ENCODE results near the gene PPP1CA.

The PPP1CA gene

DNA sequence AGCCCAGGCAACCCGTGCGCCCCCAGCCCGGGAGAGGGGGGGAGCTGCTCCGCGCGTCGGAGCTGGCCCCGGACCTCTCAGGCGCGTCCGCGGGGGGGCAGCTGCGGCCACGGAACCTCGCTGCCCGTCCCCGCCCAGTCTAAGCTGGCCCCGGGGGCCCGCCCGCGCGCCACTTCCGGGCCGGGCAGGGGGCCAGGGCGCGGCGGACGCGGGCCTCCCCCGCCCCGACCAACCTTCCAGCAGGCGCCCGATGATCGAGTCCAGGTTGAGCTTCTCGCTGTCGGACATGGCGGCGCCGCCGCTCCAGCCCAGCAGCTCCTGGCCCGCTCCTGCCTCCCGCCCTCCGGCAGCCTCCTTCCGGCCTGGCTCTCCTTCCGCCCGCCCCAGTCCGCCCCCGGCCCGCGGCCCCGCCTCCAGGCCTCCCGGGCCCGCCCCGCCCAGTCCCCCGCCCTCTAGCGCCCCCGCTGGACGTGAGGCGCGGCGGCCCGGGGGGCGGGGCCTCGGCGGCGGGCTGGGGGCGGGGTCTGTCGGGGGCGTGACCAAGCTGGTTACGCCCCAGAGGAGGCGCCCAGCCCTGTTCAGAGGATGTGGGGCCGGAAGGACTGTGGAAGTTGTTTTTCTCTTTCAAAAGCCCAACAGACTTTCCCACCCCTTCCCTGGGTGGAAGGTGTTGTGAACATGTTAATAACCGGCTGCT lies at the start of gene PPP1CA:
PPP1CA (minus strand) TSS at position 364 of the 697 bp plus-strand sequence; CDS start at position 288, 76 bp downstream.
- DNase-seq = peak; percentile 88

DNA sequence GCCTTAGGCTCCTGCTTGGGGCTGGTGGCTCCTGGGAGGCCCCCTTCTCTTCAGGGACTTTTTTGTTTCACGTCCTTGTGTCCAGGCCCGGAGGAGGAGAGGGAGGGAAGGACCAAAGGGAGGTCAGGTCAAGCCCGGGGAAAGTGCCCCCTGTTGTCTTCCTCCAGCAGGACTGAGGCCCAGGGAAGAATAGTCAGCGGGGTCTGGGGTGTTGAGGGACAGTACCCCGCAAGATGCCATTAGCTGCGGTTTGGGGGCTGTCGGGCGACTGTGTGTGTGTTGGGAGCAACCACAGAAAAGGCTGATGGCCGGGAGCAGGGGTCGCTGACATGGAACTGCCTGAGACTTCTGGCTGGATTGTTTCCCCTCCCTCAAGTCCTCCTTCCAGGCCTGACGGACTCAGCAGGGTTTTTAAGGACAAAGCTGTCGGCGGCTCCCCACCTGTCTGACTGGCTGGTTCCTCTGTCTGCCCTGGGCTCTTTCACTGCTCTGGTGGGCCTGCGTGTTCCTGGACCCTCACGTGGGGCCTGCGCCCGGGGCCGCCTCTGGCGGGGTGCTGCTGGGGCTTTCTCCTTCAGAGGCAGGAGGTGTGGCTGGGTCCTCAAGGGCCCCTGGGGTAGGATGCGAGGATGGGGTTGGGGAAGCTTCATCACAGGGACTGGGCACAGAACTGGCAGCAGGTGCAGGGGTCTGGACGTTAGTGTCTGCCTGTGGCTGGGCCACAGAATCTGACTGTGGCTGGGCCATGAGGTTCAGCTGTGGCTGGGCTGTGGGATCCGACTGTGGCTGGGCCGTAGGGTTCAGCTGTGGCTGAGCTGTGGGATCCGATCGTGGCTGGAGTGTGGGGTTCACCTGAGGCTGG lies 49.4 kb upstream of the PPP1CA start:
- DNase-seq = no peak

DNA sequence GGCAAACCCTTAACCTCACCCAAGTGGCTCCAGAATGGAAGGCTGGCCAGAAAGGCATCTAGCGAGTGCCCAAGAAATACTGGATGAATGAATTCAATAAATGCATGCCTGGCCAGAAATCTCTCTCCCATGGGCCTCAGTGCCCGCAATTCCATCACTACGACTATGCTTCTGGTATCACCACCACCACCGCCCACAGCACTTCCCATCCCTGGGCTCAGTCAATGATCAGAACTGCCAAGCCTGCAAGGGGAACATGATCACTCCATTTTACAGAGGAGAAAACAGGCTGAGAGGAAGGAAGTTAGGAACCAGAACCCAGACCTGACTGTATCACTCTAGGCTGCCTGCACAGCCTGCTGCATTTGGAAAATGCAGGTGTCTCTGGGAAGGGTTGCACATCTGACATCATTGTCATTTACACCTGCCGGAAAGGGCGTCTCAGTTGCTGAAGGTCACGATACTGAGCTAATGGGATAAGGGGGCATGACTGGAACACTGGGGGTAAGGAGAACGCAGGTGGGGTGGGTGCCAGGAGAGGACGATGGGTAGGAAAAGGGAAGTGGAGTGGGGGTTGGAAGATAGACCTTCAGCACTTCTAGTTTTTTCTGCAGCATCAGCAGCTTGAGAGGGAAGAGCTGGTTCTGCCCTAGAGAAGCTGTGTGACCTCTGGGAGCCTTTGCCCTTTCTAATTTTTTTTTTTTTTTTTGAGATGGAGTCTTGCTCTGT lies 47.6 kb upstream of the PPP1CA start:
- DNase-seq = no peak

DNA sequence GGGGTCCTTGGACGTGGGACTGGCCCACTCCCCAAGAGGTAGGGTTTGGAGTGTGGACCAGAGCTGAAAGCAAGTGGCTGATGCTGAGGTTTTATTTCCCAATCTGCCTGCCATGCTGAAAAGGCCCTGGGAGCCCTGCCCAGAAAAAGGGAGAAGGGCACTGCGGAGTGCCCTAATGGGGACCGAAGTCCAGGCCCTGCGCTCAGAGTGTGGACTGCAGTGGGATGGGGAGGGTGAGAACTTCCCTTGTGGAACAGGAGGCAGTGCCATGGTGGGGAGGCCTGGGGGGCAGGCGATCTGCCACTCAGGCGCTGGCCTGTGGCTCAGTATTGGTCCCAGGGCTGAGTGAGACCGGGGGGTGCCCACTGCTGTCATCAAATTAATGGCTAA lies 46.6 kb upstream of the PPP1CA start:
- DNase-seq = no peak

DNA sequence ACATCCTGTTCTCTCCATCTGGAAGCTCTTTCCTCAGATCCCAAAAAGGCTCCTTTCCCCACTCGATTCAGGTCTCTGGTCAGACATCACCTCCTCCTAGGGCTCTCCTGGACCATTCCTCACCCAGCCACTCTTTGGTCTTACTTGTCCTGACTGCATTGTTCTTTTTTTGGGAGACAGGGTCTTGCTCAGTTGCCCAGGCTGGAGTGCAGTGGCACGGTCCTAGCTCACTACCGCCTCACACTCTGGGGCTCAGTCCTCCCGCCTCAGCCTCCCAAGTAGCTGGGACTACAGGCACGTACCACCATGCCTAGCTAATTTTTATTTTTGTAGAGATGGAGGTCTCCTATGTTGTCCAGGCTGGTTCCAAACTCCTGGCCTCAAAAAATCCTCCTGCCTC lies 43.9 kb upstream of the PPP1CA start:
- DNase-seq = no peak

DNA sequence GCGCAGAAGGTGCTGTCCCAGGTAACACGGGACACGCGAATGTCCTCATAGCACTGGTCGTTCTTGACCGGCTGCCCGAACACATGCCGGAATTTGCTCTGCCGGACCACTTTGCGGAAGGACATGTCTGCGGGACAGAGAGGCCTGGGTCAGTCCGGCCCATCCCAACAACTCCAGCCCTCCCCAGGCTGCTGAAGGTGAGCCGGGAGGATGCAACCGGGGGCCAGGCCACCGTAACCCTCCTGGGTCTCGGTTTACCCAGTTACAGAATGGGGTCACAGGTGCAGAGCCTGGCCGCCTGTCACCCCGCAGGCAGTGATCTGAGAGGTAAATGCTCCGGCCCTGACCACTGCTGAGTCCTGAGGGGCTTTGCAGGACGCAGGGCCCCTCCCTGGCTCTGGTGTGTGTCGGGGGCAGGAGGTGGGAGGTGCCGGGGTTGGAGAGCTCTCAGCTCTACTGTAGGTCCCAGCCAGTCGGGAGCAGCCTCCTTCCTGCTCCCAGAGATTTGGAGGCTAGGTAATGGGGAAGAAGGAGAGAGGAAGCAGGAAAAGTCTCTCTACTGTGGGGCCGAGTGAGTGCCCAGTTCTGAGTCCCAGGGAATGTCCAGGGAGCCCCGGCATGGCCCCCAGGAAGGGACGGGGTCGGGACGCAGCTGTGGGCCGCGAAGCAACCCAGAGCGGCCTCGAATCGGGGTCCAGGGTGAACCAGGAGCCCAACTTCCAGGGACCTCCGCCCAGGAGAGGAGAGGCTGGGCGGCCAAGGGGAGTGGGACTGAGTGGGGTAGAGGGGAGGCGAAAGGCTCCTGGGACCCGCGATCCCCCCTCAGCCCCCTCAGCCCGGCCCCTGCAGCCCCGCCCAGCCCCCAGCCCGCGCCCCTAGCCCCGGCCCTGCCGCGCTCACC lies 41.1 kb upstream of the PPP1CA start:
- no peak for DNase-seq

DNA sequence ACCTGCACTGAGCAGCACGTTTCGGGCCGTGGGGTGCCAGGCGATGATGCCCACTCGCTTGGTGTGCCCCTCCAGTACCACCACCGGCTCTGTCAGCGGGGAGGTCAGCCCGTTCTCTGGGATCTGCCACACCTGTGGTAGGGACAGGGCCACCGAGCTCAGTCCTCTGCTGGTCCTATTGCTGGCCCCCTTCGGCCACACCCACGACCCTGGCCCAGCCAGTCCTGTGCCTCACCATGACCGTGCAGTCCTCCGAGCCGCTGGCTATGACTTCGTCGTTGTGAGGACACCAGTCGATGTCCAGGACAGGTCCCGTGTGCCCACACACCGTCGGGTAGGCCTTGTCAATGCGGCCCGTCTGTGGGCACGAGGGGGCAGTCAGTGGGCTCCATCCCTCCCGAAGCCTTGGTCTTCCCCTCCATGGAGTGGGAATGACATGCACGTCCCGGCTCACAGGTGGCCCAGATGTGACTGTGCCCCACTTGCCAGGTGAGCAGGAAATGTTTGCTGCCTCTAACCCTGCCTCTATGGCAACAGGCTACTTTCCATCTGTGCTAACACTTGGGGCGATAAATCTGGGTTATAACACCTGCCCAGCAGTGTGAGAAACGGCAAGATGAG lies 40.2 kb upstream of the PPP1CA start:
- DNase-seq = no peak

DNA sequence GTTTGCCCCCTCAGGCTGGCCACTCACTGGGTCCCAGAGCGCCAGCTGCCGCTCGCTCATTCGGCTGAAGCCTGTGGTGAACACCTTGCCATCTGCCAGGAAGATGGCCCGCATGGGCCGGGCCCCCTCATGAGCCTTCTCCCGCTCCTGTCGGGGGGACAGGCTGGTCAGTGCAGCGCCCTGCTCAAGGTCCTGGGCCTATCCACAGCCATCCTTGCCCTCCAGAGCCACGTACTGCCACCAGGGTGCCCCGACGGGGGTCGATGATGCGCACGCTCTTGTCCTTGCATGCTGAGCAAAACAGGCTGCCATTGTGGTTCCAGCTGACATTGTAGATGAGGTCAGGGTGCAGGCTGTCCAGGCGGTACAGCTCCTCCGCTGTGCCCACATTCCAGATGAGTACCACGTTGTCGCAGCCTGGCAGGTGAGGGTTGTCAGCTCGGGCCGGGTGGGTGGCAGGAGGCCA lies 39.5 kb upstream of the PPP1CA start:
- DNase-seq = no peak

DNA sequence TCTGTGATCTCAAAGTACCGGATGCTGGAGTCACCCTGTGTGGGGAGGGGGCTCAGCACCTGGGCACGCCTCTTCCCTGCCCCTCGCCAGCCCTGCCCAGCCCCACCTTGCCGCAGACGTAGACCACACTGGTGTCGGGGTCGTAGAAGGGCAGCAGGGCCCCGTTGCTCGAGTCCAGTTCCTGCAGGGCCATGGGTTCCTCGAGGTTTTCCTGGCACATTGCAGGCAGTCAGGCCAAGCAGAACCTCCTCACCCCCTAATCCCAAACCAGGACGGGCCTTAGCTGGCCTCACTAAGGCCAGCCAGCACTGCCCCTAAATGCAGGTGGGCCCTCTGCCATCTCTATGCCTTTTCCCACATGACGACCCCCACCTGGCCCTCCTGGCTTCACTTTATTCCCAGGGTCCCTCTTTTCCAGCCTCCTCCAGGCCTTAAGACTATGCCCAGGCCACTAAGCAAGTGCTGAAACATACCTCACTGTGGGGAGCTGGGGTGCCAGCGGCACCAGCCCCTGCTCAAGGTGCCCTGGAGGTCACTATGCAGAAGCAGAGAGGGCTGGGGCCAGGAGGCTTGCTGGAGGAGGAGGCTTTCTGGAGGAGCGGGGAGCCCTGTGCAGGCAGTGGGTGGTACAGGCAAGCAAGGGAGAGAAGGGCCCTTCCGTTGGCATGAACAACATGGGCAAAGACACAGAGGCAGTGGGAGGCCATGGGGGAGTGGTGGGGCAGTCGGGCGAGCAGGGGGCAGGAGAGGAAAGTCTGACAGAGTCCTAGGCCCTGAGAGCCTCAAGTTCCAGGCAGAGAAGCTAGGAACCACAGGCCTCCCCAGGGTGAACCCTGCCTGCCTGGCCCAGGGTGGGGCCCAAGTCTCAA lies 38.8 kb upstream of the PPP1CA start:
- DNase-seq = no peak

DNA sequence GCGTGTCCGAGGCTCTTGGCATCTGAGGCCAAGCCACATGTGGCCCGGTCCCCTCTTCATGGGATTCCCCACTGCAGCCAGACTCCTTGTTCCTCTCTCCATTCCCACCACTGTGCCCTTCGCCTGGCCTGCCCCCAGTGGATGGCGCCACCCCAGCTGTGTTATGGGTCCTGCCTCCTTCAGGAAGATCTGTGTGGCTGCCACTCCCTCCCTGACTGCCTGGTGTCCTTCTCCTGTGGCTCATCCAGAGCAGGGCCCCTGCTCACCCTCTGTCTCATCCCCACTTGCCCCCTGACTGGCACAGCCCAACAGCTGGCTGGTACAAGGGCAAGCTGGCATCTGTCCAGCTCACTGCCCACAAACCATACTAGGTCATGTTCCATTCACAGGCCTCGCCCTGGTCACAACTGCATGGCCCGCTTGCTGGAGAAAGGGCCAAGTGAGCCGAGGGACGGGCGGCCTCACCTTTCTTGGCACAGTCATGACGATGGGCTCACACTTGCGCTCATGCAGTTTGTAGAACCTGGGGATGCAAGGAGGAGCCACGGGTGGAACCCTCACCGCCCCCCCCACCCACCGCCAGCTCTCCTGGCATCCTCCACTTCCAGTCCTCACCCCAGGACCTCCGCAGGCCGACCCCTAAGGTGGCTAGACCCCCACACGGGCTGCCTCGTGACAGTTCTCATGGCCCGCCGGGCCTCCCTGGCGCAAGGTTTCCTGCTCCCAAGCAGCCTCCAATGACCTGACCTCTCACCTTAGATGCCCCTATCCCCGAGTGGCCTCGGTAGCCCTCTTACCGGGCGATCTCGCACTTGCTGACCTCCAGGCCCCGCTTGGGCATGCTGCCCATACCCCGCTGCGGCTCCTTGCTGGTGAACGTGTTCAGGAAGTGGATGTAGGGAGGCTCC lies 37.9 kb upstream of the PPP1CA start:
- no peak for DNase-seq

DNA sequence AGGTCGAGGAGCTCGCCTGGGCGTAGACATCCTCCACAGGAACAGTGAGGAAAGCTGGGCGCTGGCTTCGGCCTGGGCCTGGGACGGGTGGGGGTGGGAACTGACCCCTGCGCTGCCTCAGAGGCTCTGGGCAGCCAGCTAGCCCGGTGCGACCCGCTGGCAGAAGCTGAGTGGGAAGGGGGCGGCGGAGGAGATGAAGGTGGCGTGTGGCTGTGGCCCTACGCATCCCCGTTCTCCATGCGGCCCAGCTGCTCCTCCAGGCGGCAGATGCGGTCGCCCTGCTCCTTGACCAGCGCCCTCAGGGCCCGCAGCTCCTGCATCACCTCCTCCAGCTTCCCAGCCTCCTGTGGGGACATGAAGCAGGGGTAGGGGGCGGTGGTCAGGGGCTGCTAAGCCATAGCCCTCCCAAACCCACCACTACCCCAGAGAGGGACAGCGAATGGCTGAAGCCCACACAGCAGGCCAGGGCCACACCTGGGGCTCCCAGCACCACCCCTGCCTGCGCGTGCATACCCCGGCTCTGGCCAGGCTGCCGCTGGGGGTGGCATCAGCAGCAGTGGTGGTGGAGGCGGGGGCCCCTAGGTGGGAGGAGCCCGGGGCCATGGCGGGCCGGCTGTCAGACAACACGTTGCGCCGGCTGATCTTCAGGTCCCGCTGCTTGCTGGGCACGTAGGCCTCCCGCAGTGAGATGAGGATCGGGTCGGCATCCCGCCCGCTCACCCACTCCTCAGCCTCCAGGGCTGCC lies 36.7 kb upstream of the PPP1CA start:
- DNase-seq = no peak

DNA sequence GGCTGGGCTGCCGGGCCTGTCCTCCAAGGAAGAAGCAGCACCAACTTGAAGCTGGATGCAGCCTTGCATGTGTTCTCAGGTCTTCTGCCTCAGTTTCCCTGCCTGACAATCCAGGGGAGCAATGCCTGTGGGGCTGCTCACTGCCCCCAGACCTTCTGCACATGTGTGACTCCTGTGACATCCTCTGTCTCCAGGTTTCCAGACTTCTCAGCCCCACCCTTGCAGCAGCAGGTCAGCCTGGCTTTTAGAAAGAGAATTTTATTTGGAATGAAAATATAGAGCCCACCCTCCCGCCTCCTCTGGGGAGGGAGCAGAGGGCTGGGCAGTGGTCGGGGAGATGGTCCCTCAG lies 36.1 kb upstream of the PPP1CA start:
- no peak for DNase-seq

DNA sequence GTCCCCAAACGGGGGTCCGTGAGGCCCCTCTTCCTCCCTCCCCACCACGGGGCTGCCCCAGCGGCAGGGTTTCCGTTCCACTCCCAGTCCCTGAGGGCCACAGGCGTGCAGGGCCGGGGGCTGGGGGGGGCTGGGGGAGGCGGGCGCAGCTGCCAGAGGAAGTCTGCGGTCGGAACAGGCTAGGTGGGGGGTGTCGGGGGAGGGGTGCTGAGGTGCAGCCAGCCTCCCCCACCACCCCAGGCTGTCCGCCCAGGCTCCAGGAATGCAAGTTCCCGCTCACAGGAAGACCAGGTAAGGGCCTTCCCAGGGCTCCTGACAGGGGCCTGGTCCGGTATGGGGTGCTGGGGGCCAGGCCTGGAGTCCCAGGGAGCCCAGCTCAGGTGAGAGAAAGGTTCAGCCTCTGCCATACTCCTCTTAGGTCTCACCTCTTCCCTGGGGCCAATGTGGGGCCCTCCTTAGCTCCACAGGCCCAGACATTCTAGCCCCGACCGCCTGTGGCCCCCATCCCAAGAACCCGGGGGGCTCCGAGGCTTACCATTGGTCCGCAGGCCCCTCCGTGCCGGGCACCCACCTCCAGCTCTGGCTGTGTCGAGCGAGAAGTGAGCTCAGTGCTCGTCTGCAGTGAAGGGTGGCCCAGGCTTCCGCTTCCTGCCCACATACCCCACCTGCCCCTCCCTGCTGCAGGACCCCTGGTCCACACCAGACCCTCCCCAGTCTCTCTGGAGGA lies 35.6 kb upstream of the PPP1CA start, which contains the start of gene PTPRCAP:
PTPRCAP (minus strand) TSS at position 601 of the 727 bp plus-strand sequence; CDS start at position 538, 63 bp downstream.
- no peak for DNase-seq

DNA sequence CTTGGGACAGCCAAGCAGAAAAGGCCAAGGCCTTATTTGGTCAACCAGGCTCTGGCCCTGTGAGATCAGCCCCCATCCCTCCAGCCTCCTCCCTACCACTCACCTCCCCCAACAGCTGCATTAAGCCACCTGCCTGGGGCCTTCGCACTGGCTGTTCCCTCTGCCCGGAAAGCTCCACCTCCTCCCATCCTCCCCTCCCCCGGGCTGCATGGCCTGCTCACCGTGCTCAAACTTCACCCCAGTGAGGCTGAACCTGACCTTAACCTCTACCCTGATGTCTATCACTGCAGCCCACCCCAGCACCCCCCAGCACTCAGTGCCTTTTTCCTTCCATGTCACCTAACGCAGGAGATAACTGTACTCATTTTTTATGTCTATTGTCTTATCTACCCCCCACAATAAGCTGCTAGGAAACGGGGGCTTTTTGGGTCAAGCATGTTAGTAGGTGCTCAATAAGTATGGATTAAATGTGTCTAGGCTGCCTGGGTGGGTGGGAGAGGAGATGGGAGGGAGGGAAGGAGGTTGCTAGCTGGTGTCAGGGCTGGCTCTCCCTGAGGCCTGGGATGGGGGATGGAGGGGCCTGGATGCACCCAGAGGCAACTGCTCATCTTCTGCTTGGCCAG lies 34.9 kb upstream of the PPP1CA start:
- DNase-seq = no peak

DNA sequence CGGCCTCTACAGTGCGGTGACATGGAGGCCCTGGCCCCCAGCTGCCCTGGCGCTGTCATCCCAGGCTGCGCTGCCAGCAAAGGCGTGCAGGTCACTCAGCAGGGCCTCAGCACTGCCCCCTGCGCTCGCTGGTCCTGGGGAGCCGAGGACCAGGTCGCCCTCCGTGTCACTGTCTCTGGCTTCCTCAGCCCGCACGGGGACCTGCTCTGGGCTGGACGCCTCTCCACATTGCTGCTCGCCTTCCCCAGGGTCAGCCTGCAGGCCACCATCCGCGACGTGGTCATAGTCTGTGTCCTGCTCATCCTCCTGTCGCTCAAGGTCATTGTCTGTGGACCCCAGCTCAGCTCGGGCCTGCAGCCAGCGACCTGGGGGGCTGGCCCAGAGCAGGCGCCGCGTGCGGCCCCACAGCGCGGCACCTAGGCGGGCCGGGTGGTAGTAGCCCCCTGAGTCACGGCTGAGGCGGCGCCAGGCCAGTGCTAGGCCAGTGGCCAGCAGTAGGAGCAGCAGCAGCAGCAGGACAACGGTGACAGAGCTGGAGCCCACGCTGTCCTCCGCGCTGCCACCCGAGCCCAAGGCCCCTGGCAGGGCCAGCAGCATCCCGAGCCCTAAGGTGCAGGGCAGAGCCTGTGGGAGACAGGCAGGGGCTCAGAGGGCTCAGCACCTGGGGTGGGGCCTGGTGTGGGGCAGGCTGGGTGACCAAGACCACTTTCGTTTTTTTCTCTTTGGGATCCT lies 34.2 kb upstream of the PPP1CA start:
- no peak for DNase-seq

DNA sequence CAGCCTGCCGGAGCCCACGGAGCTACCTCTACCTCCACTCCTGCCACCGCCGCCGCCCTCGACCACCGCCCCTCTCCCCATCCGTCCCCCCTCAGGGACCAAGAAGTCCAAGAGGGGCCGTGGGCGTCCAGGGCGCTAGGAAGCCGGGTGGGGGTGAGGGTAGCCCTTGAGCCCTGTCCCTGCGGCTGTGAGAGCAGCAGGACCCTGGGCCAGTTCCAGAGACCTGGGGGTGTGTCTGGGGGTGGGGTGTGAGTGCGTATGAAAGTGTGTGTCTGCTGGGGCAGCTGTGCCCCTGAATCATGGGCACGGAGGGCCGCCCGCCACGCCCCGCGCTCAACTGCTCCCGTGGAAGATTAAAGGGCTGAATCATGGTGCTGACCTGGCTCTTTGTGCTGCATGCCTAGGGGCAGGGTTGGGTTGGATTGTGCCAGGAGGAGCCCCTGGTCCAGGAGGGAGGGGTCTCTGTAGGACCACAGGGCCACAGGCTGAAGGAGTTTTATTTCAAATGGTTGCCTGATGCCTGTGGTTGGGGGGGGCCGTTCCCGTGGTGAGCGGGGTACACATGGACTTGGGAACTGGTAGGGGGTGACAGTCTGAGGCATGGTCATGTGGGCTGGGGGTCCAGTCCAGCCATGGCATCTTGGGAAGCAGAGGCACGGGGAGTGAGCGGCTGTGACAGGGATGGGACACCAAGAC lies 33.5 kb upstream of the PPP1CA start:
- no peak for DNase-seq

All from NCI-H1092 treated with DMSO at 0.1 percent for 48 hours (cell line).